HG03045 (cell line): ENCODE measurements around the gene FBLN1.
"Not testable (repeated sequence)": the region's sequence is repeated elsewhere in the genome, so short reads cannot be mapped to it uniquely, and the experiment has no call there.

Experiments used
- ATAC-seq: cut with Tn5 transposase; IDR thresholded peaks from one replicate; pipeline ENCODE4 v1.9.1; 2021; ENCODE audit warnings: mild to moderate bottlenecking, moderate library complexity; ENCODE audit not compliant: unreplicated experiment

The FBLN1 gene

DNA sequence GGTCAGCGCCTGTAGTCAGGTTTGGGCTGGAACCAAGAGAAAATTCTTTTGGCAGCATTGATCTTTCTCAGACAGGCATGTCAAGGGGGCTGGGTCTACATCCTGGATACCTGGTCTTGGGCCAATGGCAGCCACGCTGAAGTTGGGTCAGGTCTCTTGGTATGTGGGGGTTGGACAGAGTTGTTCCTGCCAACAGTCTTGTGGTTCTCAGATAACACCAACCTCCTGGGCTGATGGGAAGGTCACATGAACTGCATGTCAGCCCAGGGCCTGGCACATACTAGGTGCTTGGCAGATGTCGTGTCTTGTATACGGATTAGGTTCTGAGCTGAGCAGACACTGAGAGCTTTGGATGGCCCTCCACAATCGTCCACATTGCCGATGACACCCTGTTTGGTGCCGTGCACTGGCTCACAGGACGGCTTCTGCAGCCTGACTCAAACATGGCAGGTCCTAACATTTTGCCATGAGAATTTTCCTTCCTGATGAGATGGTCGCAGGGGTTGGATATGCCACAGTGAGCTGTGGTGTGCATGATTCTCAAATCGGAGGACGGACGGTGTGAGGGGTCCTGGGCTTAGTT lies 42.0 kb downstream of the FBLN1 start:
- no peak for ATAC-seq

GRCh38 chr22:45546333-45547015 lies 43.8 kb downstream of the FBLN1 start:
- no peak for ATAC-seq

DNA sequence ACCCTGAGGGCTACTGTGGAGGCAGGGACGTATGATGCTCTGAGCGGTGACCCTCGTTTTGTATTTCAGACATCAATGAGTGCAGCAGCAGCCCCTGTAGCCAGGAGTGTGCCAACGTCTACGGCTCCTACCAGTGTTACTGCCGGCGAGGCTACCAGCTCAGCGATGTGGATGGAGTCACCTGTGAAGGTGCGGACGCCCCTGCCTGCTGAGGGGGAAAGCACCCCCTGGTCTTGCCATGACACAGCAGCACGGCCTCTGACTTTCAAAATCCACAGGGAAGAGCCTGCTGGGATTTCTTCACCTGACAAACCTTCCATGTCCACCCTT lies 44.3 kb downstream of the FBLN1 start:
- no peak for ATAC-seq

DNA sequence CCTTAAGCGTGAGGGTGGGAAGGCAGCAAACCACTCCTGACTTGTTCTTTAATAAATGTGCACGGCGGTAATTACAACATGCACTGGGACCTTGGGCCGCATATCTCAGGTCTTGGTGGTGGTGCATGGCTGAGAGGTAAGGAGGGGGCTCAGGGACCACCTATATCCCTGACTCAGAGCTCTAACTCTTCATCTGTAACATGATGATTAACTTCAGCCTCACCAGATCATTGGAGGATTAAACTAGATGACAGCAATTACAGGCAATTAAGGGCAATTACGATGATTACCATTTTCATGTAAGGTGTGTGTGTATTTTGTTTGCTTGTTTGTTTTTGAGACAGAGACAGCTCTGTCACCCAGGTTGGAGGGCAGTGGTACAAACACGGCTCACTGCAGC lies 45.0 kb downstream of the FBLN1 start:
- no peak for ATAC-seq

- ATAC-seq = no peak
These were observed 45.7 kb downstream of the FBLN1 start for GRCh38 chr22:45548247-45548840.

DNA sequence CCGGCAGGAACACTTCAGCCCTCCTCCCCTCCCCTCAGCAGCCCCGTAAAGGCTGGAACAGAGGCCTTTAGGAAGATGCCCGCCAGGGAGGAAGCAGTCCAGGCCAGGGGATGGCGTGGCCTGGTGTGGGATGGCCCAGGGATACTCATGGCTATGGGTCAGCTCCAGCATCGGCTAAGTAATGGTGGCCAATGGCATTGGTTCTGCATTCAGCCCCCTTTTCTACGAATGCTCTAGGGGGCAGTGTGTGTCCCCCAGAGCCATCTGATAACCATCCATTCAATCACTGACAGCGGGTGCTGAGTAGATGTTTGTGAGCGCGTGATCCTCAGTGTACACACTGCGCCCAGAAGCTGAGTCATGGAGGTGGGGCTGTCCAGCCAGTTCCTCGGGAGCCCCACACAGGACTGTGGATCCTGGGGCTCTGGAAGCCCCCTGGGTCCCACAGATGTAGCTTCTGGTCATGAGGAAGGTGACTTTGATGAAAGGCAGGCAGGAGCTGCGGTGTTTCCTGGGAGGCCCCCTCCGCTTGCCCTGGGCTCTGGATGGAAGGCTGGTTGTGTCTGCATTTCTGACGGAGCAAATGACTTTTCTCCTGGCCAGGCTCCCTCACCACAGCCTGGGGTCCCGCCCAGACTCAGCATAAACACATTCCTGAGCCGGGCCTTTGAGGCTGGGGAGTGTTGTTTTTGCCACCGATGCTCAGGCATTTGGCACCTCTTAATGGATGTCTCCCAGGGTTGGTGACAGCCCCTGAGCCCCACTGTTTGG lies 46.5 kb downstream of the FBLN1 start:
- no peak for ATAC-seq

- no peak for ATAC-seq
These were observed 47.2 kb downstream of the FBLN1 start for GRCh38 chr22:45549762-45550378.

- no peak for ATAC-seq
These were observed 47.7 kb downstream of the FBLN1 start for GRCh38 chr22:45550416-45550815.

DNA sequence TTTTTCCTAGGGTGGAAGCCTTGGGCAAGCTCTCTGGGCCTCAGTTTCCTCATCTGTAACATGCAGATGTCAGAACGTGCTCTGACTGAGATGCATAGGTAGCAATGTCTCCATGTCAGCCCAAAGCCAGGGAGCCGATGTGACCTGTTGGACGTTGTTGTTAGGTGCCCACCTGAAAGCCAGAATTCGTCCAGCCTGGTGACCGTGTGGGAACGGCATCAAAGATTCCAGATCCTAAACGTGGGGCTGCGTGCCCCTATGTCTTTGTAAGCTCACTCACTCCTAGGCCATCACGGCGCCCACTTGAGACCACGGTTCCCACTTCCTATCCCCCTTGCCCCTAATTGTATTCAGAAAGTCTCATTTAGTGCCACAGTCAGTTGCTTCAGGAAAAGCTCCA lies 48.2 kb downstream of the FBLN1 start:
- ATAC-seq = no peak

- ATAC-seq = no peak
These were observed 48.8 kb downstream of the FBLN1 start for GRCh38 chr22:45551310-45552016.

- ATAC-seq = no peak
These were observed 49.3 kb downstream of the FBLN1 start for GRCh38 chr22:45552017-45552411.

- ATAC-seq = no peak
These were observed 50.1 kb downstream of the FBLN1 start for GRCh38 chr22:45552580-45553350.

DNA sequence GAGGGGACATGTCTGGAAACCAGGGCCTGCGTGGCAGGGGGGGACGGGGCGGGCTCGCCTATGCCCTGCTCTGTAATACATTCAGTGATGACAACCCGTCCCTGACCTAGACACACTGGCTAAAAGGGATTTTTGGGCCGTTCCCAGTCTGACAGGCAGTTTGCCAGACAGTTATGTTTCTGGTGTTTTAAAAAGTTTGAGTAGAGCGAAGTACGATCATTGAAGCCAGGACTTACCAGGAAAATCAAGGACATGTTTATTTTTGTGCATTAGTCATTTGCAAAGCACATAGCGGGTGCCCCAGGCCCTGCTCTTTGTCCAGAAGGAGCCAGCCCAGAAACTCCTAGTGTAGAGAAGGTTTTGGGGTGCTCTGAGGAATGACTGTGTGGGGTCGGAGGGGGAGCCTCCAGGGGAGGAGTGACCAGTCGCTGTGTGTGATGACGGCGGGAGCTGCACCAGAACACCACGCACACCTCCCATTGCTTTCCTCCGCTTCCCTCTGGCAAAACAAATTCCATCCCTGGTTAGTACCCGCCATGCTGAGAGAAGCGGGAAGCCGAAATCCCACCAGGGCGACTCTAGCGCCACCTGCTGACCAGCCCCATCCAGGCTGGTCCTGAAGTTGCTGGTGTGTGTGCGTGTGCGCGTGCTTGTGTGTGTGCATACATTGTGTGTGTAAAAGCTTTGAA lies 50.8 kb downstream of the FBLN1 start:
- no peak for ATAC-seq

DNA sequence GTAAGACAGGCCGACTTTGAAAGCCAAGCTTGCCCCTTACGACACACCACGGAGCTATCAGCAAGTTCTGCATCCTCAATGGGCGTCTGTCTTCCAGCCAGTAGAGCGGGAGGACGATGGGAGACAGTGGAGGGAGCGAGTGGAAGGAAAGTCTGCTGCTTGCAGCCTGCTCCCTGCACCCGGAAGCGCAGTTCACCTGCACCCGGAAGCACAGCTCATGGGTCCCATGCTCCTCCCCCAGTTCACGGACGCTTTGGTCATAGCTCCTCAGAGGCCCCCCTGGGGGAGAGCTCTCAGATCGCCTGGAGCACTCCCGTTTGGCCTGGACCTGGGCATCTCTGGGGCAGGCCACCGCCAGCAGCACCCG lies 51.3 kb downstream of the FBLN1 start:
- no peak for ATAC-seq

- ATAC-seq = no peak
These were observed 52.2 kb downstream of the FBLN1 start for GRCh38 chr22:45554861-45555260.

- ATAC-seq = not testable (repeated sequence)
These were observed 55.2 kb downstream of the FBLN1 start for GRCh38 chr22:45557926-45558325.

GRCh38 chr22:45560092-45560491 lies 57.4 kb downstream of the FBLN1 start:
- ATAC-seq = not testable (repeated sequence)

- ATAC-seq = not testable (repeated sequence)
These were observed 58.1 kb downstream of the FBLN1 start for GRCh38 chr22:45560761-45561160.

GRCh38 chr22:45562102-45562501 lies 59.4 kb downstream of the FBLN1 start:
- no peak for ATAC-seq
